GM12891 (cell line): ENCODE measurements around the gene SERTAD3.

Source experiments
- PAX5 ChIP-seq: IDR thresholded peaks from 2 replicates; pipeline ENCODE4 v1.6.1; 2011; ENCODE audit warnings: low read length, moderate library complexity, mild to moderate bottlenecking; ENCODE audit not compliant: insufficient read depth, severe bottlenecking
- POLR2A ChIP-seq: IDR thresholded peaks from 2 replicates; pipeline ENCODE4 v1.6.1; 2011; ENCODE audit warnings: low read depth, low read length, control low read depth
- POLR2AphosphoS5 ChIP-seq: IDR thresholded peaks from 2 replicates; pipeline ENCODE4 v1.6.1; 2011; ENCODE audit warnings: low read depth, low read length, control low read depth
- POU2F2 ChIP-seq: IDR thresholded peaks from 2 replicates; pipeline ENCODE4 v1.6.1; 2011; ENCODE audit warnings: low read depth, mild to moderate bottlenecking, control low read depth, low read length, moderate library complexity
- SPI1 ChIP-seq: IDR thresholded peaks from 2 replicates; pipeline ENCODE4 v1.6.1; 2011; ENCODE audit warnings: low read depth, low read length, control low read depth
- TAF1 ChIP-seq: IDR thresholded peaks from 2 replicates; pipeline ENCODE4 v1.6.1; 2011; ENCODE audit warnings: low read depth, low read length, control low read depth

DNA sequence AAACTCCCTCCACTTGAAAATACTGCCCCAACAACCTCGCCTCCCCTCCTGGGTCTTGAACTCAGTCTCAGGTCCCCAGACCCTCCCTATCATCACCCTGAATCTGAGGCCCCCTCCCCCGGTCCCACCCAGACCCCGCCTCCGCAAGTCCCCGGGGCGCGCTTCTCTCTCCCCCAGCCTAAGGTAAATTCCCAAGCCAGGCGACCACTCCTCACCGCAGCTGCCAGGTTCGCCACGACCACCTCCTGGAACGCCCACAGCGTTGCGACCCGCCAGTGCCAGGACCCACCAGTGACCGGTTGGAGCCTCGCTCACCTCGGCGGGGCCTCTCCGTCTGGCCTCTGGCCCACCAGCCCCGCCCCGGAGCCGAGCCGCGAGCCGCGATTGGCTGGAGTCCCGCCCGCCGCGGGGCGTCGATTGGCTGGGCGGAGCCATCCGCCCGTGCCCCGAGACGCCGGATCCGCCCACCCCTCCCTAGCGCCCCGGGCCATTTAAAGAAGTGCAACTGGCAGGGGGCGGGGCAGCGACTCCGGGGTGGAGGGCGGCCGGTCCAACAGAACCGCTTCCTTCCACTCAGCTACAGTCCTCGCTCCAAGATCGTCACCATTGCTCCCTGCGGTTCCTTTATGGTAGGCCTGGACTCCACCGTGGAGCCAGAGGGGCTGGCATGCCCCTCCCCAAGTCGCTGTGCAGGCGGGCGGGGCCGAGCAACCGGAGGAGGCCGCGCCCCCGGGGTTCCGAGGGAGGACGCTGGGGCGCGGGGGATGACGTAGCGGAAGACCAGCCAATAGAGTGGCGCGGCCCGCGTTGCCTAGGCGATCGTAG lies at the start of gene SERTAD3:
- peak; percentile 77 for TF ChIP-seq POLR2AphosphoS5
- TF ChIP-seq POLR2A: peak; percentile 64
- TF ChIP-seq POU2F2: no peak
- TF ChIP-seq PAX5: no peak
- peak; percentile 63 for TF ChIP-seq TAF1
- TF ChIP-seq SPI1: peak; percentile 24; the same call in 1 of the 2 replicates
